Muscle of leg (tissue), 11 donors: Measurements from ENCODE around the gene PTPRN. TPM values are rescaled to one million over a fixed set of nuclear protein-coding genes. Genes with fewer than 3 reads are reported as not detected.
"Not testable (repeated sequence)": the region's sequence is repeated elsewhere in the genome, so short reads cannot be mapped to it uniquely, and the experiment has no call there.

ENCODE experiments used
- DNase-seq: peaks from one replicate; pipeline ENCODE4 v3.0.0; 2013
- H3K27ac ChIP-seq: one replicate; pipeline ENCODE4 v1.5.1; 2013; ENCODE audit warnings: mild to moderate bottlenecking, low read length, control low read depth
- H3K27me3 ChIP-seq: one replicate; pipeline ENCODE4 v1.6.1; 2013; ENCODE audit warnings: low read length; ENCODE audit not compliant: control insufficient read depth, insufficient read depth
- H3K36me3 ChIP-seq: one replicate; pipeline ENCODE4 v1.6.1; 2013; ENCODE audit warnings: low read length; ENCODE audit not compliant: control insufficient read depth, insufficient read depth
- H3K4me1 ChIP-seq: one replicate; pipeline ENCODE4 v1.6.1; 2013; ENCODE audit warnings: low read length; ENCODE audit not compliant: control insufficient read depth, insufficient read depth
- H3K4me3 ChIP-seq: one replicate; pipeline ENCODE4 v1.5.1; 2013; ENCODE audit warnings: low read length, control low read depth
- H3K9me3 ChIP-seq: replicated peaks from 2 replicates; pipeline ENCODE4 v1.6.1; 2013; ENCODE audit warnings: low read depth, low read length; ENCODE audit not compliant: control insufficient read depth
- WGBS: methylation state at CpG from one replicate; pipeline ENCODE4 v1.1.5; 2013; ENCODE audit warnings: missing lambda C conversion rate; ENCODE audit not compliant: insufficient coverage; 5-methylcytosine and 5-hydroxymethylcytosine counted together
- polyA plus RNA-seq, 8 donors: library from polyadenylated mRNA; unstranded; fragments of 120-200 nt; gene quantifications; one replicate each; pipeline versions ENCODE4 v1.2.1 to v1.2.3, GENCODE V29; 2013; ENCODE audit warnings: inconsistent platforms in 1 of 8, low replicate concordance in 1 of 8; ENCODE audit not compliant: insufficient read length in 8 of 8, insufficient read depth in 1 of 8
- total RNA-seq: library from RNA; stranded (reverse); fragments of 120-200 nt; gene quantifications from one replicate; pipeline ENCODE4 v1.2.4, GENCODE V29; 2013

PTPRN gene
- total and polyA plus RNA-seq, 9 donors, result 0.09 to 1.0 (median 0.29) TPM

GRCh38 chr2:219270055-219270372 lies 39.2 kb downstream of the PTPRN start:
- H3K4me1 ChIP-seq, result peaks cover 7% of the 10 kb centered on the region
- H3K4me3 ChIP-seq, result no peak overlapping the region
- peaks cover 16% of the 10 kb centered on the region for H3K27me3 ChIP-seq
- WGBS, result 92% methylated on average over 5 of the region's 5 CpGs
- H3K27ac ChIP-seq, result no peak overlapping the region
- no peaks in the 10 kb centered on the region for H3K9me3 ChIP-seq
- no peaks in the 10 kb centered on the region for H3K36me3 ChIP-seq
- DNase-seq, result no peak

- Histone ChIP-seq H3K27me3 (peaks cover 18% of the 10 kb centered on the region), H3K9me3 (no peaks in the 10 kb centered on the region), H3K27ac (no peak overlapping the region), H3K4me3 (no peak overlapping the region), H3K4me1 (peaks cover 7% of the 10 kb centered on the region), H3K36me3 (no peaks in the 10 kb centered on the region)
- 65% methylated on average over 8 of the region's 8 CpGs for WGBS
- DNase-seq, result no peak
Measured at GRCh38 chr2:219269362-219270054, 39.7 kb downstream of the PTPRN start.

DNA sequence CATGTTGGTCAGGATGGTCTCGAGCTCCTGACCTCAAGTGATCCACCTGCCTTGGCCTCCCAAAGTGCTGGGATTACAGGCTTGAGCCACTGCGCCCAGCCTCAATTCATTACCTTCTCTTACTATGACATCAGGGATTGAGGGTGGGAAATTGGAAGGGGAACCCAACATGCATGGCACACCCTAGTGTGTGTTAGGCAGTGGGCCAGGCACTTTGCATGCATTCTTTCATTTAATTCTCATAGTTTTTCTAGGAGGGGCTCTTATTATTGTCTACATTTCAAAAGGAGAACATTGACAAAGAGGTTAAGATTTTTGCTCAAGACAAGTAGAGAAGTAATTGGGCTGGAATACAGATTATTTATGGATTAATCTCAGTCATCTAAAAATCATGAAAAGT lies 40.9 kb downstream of the PTPRN start:
- no peak overlapping the region for H3K27ac ChIP-seq
- DNase-seq, result no peak
- no peaks in the 10 kb centered on the region for H3K9me3 ChIP-seq
- no peaks in the 10 kb centered on the region for H3K36me3 ChIP-seq
- H3K4me3 ChIP-seq, result no peak overlapping the region
- no CpG with 5 or more reads among the region's 2 CpGs for WGBS
- no peaks in the 10 kb centered on the region for H3K4me1 ChIP-seq
- peaks cover 18% of the 10 kb centered on the region for H3K27me3 ChIP-seq

GRCh38 chr2:219266886-219267285 lies 42.3 kb downstream of the PTPRN start:
- H3K27me3 ChIP-seq, result peaks cover 13% of the 10 kb centered on the region
- DNase-seq, result no peak
- no peaks in the 10 kb centered on the region for H3K9me3 ChIP-seq
- no peak overlapping the region for H3K27ac ChIP-seq
- H3K36me3 ChIP-seq, result no peaks in the 10 kb centered on the region
- H3K4me3 ChIP-seq, result no peak overlapping the region
- no peaks in the 10 kb centered on the region for H3K4me1 ChIP-seq
- no CpG with 5 or more reads among the region's 1 CpG for WGBS

- Histone ChIP-seq H3K27ac (no peak overlapping the region), H3K4me1 (no peaks in the 10 kb centered on the region), H3K4me3 (no peak overlapping the region), H3K9me3 (no peaks in the 10 kb centered on the region), H3K27me3 (peaks cover 13% of the 10 kb centered on the region), H3K36me3 (no peaks in the 10 kb centered on the region)
- 35% methylated on average over 2 of the region's 5 CpGs for WGBS
- no peak for DNase-seq
Measured at GRCh38 chr2:219266232-219266631, 43.0 kb downstream of the PTPRN start.

DNA sequence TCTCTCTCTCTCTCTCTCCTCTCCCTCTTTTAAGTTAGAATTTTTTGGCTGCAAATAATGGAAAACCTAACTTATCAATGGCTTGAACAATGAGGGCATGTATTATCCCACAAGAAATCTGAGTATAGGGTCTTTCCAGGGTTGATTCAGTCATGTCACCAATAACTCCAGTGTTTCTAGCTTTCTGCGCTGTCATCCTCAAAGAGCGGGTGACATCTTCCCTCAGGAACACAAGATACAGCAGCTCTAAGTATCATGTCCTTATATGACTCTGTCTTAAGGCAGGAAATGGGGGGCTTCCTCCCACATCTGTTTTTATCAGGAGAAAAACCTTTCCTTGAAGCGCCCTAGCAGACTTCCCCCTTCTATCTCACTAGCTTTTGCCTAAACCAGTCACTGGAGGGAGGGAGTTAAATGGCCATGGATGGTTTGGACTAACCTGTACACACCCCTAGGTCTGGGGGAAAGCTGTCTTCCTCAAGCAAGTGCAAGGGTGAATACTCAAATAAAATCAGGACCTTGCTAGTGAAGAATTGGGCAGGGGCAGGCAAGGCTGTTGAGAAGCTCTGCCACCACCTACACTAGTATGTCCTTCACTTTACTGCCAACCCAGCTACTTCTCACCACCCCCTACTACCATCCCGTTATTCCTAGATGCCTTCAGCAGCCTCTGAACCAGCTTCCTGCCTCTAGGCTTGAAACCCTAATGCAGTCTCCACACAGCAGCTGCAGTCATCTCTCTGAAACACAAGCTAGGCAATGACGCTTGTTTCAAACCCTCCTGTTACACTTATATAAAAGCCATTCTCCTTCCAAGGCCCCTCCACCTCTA lies 48.0 kb downstream of the PTPRN start:
- H3K27me3 ChIP-seq, result peaks cover 20% of the 10 kb centered on the region
- no peak overlapping the region for H3K4me3 ChIP-seq
- no peaks in the 10 kb centered on the region for H3K4me1 ChIP-seq
- H3K36me3 ChIP-seq, result no peaks in the 10 kb centered on the region
- H3K9me3 ChIP-seq, result no peaks in the 10 kb centered on the region
- 51% methylated on average over 2 of the region's 5 CpGs for WGBS
- no peak overlapping the region for H3K27ac ChIP-seq
- DNase-seq, result no peak

DNA sequence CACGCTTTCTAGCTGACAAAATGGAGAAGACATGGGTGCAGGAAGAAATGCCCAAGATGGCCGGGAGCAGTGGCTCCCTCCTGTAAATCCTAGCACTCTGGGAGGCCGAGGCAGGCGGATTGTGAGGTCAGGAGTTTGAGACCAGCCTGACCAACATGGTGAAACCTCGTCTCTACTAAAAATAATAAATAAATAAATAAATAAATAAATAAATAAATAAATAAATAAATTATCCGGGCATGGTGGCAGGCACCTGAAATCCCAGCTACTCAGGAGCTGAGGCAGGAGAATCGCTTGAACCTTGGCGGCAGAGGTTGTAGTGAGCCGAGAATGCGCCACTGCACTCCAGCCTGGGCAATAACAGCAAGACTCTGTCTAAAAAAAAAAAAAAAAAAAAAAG lies 50.3 kb downstream of the PTPRN start:
- not testable (repeated sequence) for H3K36me3 ChIP-seq, H3K4me3 ChIP-seq, H3K4me1 ChIP-seq, H3K9me3 ChIP-seq, DNase-seq, H3K27ac ChIP-seq
- 88% methylated on average over 4 of the region's 10 CpGs for WGBS
- H3K27me3 ChIP-seq, result peaks cover 38% of the 10 kb centered on the region

DNA sequence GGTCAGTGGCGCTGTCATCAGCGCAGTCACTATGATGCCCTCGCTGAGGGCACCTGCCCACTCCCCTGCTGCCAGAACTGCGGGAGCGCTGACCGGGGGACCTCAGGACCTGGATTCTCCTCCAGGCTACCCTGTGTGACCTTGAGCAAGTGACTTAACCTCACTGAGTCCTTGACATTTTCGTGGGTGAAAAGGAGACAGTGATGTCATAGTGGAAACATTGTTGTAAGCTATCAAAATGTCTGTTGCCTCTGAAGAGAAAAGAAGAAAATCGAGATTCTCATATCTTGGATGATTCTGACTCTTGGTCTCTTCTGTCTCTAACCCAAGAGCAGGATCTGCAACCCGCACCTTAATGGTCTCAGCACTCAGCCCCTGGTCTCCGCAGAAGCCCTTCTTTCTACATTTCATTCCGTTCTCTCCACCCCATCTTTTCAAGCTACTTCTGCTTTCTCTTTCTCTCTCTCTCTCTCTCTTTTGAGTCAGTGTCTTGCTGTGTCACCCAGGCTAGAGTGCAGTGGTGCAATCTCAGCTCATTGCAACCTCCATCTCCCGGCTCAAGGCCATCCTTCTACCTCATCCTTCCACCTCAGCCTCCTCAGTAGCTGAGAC lies 54.5 kb downstream of the PTPRN start:
- WGBS, result 17% methylated on average over 9 of the region's 12 CpGs
- Histone ChIP-seq H3K36me3 (peaks cover 12% of the 10 kb centered on the region), H3K27ac (no peak overlapping the region), H3K27me3 (peaks cover 61% of the 10 kb centered on the region), H3K4me3 (peak overlapping the region; percentile 60), H3K4me1 (peaks cover 43% of the 10 kb centered on the region), H3K9me3 (no peaks in the 10 kb centered on the region)
- no peak for DNase-seq

DNA sequence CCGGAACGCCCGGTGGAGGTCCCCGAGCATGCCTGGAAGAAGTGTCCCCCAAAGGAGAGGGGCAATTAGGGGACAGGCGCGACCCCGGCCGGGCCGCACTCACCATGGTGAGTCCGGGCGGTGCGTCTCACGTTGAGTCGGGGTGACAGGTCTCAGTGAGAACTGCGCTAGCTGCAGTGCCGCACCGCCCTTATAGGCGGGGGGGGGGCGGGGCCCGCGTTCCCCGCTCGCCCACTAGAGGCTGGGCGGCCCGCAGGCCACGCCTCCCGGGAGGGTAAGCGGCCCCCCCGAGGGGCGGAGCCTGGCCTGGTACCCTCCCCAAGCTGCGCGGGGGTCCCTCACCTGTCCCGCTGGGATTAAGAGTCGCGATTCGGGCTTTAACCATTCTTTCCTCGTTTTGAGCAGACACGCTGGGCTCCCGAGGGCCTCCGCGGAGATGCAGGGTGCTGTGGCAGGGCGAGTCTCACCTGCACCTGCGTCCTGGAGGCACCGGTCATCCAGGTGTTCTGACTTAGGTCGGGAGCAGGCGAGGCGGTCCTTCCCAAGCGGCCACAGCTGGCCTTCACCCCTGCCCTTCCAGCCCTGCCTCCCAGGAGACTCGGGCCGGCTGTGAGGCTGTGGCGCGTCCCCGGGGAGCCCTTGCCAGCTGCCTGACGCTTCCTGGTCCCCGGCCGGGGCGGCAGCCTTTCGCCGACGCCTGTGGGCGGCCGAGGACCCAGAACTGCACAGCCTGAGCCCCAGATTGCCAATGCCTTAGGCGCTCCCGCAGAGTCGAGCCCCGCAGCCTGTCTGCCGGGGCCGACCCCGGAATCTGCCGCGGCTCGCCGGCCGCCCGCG lies 55.2 kb downstream of the PTPRN start, which contains the start of gene TUBA4A:
TUBA4A (minus strand) TSS at position 166 of the 837 bp plus-strand sequence; CDS start at position 106, 60 bp downstream.
- Histone ChIP-seq H3K9me3 (no peaks in the 10 kb centered on the region), H3K4me3 (peak within 1 kb of the TSS; percentile 60), H3K27ac (peak within 1 kb of the TSS; percentile 84), H3K4me1 (peaks cover 48% of the 10 kb centered on the region), H3K27me3 (peaks cover 59% of the 10 kb centered on the region), H3K36me3 (peaks cover 16% of the 10 kb centered on the region)
- DNase-seq, result peak; percentile 64
- under 1% methylated on average over 75 of the region's 76 CpGs for WGBS
